ENCODE measurements around the gene LPAR5.
"Not testable (repeated sequence)": the region's sequence is repeated elsewhere in the genome, so short reads cannot be mapped to it uniquely, and the experiment has no call there.

The LPAR5 gene

GRCh38 chr12:6606331-6607131, 29.2 kb downstream of the LPAR5 start:
- DNase-seq (ENCODE audit: low read depth in 2 of 2): no peak

GRCh38 chr12:6605421-6606330, 30.1 kb downstream of the LPAR5 start:
- DNase-seq (ENCODE audit: low read depth in 2 of 2): no peak

GRCh38 chr12:6604259-6605029, 31.3 kb downstream of the LPAR5 start:
- DNase-seq (ENCODE audit: low read depth in 2 of 2): no peak

- no peak for DNase-seq (ENCODE audit: low read depth in 2 of 2)
These were observed 32.6 kb downstream of the LPAR5 start for GRCh38 chr12:6603095-6603567.

GRCh38 chr12:6602526-6602925, 33.2 kb downstream of the LPAR5 start:
- no peak for DNase-seq (ENCODE audit: low read depth in 2 of 2)

- not testable (repeated sequence) for DNase-seq (ENCODE audit: low read depth in 2 of 2)
These were observed 40.1 kb downstream of the LPAR5 start for GRCh38 chr12:6595673-6596072.

GRCh38 chr12:6592087-6592486, 43.7 kb downstream of the LPAR5 start:
- no peak for DNase-seq (ENCODE audit: low read depth in 2 of 2)

GRCh38 chr12:6586569-6586968, 49.2 kb downstream of the LPAR5 start:
- not testable (repeated sequence) for DNase-seq (ENCODE audit: low read depth in 2 of 2)

GRCh38 chr12:6584293-6584692, 51.5 kb downstream of the LPAR5 start:
- DNase-seq (ENCODE audit: low read depth in 2 of 2): no peak

- DNase-seq (ENCODE audit: low read depth in 2 of 2): no peak
These were observed 52.8 kb downstream of the LPAR5 start for GRCh38 chr12:6582959-6583358.

- DNase-seq (ENCODE audit: low read depth in 2 of 2): no peak
These were observed 53.6 kb downstream of the LPAR5 start for GRCh38 chr12:6582196-6582595.

- DNase-seq (ENCODE audit: low read depth in 2 of 2): no peak
These were observed 60.1 kb downstream of the LPAR5 start for GRCh38 chr12:6575648-6576047.

GRCh38 chr12:6574576-6575295, 61.0 kb downstream of the LPAR5 start:
- no peak for DNase-seq (ENCODE audit: low read depth in 2 of 2)

GRCh38 chr12:6573001-6573400, 62.8 kb downstream of the LPAR5 start:
- DNase-seq (ENCODE audit: low read depth in 2 of 2): no peak

- peak in 1 of 2 donors; percentile 43 for DNase-seq (ENCODE audit: low read depth in 2 of 2)
These were observed 65.4 kb downstream of the LPAR5 start for GRCh38 chr12:6570264-6570887.

- no peak for DNase-seq (ENCODE audit: low read depth in 2 of 2)
These were observed 66.0 kb downstream of the LPAR5 start for GRCh38 chr12:6569786-6570185.

- no peak for DNase-seq (ENCODE audit: low read depth in 2 of 2)
These were observed 66.4 kb downstream of the LPAR5 start for GRCh38 chr12:6569312-6569711.

Measured in stimulated activated CD8-positive, alpha-beta memory T cell treated with anti-CD3 and anti-CD28 coated beads, Interleukin-2, amount 100 ng/mL, for 48 hours (primary cell).